Esophagus squamous epithelium (tissue), 4 donors: Measurements from ENCODE around the gene SCN4A.

Source experiments
- CTCF ChIP-seq, 6 experiments: fragments of 450-650 bp in 4 of 6; fragments of 200-600 bp in 2 of 6; sonication (generic) in 2 of 6; IDR thresholded peaks; one replicate each; pipeline ENCODE4 v1.5.1; 2016 to 2019; ENCODE audit warnings: antibody characterized with exemption in 6 of 6, mild to moderate bottlenecking in 4 of 6, moderate library complexity in 4 of 6
- POLR2A ChIP-seq, 4 donors: fragments of 450-650 bp; IDR thresholded peaks; one replicate each; pipeline ENCODE4 v1.6.1; 2017; ENCODE audit warnings: antibody characterized with exemption in 4 of 4, mild to moderate bottlenecking in 4 of 4, moderate library complexity in 3 of 4

- TF ChIP-seq CTCF (IDR thresholded peaks at IDR 0.05) (no peak), POLR2A (IDR thresholded peaks at IDR 0.05) (no peak)
These were observed 47.1 kb downstream of the SCN4A start for GRCh38 chr17:63925615-63926014.
